ENCODE results near the gene NCKAP5.
A peak's percentile ranks its signal among the peaks of the same experiment; 100 is the strongest.

Gene NCKAP5

DNA sequence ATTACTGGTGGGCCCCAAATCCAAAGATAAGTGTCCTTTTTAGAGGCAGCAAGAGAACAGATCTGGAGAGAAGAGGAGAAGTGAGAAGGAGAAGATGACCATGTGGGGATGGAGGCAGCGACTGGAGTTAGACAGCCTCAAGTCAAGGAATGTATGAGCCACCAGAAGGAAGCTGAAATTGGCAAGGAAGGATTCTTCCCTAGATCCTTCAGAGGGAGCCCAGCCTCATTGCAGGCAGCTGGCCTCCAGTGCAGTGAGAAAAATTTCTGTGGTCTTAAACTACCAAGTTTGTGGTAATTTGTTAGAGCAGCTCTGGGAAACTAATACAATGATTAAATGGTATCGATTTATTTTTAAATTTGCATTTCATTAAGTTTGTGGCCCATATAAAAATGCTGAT is 167.9 kb downstream of the NCKAP5 start:
- FAIRE-seq (no peak), DNase-seq (ENCODE audit: low spot score) (no peak)

DNA sequence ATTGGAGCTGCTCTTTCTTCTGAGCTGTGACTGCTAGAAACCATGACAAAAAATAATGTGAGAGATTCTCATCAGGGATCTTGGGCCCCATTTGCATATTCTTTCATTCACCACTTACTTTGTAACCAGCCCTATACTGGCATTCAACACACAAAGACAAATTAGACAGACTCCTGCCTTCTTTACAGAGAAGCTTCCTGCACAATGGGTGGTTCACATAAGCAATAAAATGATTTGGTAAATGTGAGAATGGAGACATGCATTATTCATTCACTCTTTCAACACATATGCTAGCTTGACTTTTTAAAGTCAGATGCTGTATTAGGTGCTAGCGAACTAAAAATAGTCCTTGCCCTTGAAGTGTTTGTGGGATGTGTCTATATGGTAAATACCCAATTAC is 174.4 kb downstream of the NCKAP5 start:
- DNase-seq (ENCODE audit: low spot score) = no peak
- FAIRE-seq = no peak

DNA sequence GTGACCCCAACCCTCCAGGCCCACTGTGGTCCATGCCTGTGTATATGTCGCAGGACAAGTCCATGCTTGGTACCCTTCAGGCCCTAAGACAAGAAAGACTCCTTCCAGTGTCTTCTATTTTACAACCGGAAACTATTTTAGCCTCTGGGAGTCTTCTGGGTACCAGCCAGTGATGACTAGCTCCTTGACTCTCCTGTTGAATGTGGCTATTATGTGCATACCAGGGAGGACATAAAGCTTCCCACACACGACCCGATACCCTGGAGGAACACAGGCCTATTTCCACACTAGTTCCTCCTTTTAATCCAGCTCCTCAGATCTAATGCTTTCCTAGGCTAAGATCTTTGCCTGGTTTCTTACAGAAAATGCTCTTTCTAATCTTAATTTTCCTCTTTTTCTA is 178.1 kb downstream of the NCKAP5 start:
- DNase-seq (ENCODE audit: low spot score) = no peak
- no peak for FAIRE-seq

DNA sequence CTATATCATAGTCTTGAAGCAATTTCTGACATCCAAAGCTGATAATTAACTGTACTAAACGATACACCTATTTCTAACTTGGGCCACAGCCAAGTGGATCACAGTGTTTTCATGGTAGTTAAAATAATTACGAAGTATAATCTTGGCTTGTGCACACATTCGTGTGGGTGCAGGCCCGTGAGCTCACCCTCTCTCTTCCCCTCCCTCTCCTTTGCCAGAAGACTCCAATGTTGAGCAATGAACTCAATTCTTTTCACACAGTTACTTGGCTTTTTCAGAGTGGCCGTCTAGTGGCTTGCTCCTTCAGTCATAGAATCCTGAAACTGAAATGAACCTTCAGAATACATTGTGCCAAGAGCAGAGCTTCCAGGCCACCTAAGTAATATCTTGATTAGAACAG is 178.7 kb downstream of the NCKAP5 start:
- no peak for FAIRE-seq
- DNase-seq (ENCODE audit: low spot score) = no peak

- DNase-seq (ENCODE audit: low spot score) (no peak), FAIRE-seq (no peak)
Observed at GRCh38 chr2:133382566-133382965, 185.7 kb downstream of the NCKAP5 start.

DNA sequence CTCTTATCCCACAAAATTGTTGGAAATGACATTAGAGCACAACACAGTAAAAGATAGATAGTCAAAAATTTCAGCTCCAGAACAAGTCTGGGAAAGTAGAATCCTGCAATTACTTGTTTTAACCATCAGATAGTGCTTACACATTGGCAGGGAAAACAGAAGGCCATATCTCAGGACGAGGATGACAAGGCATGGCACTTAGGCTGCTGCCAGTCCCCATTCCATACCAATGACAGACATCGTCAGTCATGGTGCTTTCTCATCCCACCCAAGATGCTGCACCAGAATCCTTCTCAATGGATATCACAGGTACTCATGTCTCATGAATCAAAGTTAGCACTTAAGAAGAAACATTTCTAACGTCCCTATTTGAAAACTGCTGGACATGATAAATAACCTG is 187.3 kb downstream of the NCKAP5 start:
- FAIRE-seq (no peak), DNase-seq (ENCODE audit: low spot score) (no peak)

GRCh38 chr2:133378928-133379549 is 189.2 kb downstream of the NCKAP5 start:
- FAIRE-seq (no peak), DNase-seq (ENCODE audit: low spot score) (no peak)

DNA sequence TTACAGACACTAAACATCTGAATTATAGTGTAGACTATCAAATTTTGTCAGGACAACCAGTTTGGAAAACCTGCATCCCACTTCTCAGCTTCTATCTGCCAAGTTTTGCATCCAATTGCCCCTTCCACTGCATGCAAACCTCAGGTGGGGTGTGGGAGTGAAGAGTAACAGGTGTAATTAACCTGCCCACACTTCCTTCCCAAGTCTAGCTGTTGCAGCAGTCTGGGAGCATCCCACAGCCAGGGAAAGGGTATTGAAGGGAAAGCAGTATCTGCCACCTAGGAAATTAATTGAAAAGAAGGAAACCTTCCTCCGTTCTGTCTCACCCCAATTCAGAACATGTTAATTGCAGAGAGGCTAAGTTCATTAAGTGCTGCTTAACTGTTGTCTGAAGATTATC is 189.9 kb downstream of the NCKAP5 start:
- FAIRE-seq = no peak
- no peak for DNase-seq (ENCODE audit: low spot score)

DNA sequence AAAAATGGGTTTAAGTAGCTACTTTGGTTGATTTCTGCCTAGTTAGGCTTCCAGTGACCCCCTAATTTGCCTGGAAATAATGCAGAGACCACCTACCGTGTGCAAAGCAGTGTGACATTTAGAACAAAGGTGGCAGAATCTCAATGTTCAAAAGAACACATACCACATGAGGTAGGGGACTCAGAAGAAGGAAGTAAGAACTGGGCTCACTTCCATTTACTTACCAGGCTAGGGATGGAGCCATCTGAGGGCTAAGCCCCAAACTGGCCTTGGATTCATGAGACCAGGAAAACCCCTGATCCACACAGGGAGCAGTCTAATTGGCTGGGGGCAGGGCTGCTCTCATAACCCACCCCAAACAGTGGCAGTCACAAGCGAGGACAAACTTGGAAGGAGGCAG is 190.7 kb downstream of the NCKAP5 start:
- FAIRE-seq = no peak

DNA sequence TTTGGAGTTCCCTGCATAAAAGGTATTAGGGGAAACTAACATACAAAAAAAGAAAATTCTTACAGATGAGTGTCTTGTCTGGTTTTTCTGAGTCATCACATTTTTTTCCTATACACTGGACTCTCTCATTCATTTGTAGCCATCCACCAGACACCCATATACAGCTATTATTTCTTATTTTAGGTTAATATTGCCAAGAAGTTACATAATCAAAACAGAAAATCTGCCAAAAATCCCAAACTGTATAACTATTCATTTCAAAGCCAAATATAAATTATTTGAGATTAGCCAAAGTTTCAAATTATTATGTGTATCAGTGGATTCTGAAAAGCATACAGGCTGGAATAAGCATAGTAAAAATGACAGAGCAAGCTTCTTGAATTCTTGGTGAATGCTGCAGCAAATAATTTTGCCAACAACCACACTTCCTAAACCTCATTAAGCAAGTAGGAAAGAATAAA is 191.2 kb downstream of the NCKAP5 start:
- DNase-seq (ENCODE audit: low spot score) (no peak), FAIRE-seq (no peak)

More for the DNA sequence above, 190.7 kb downstream of the NCKAP5 start:
- no peak for DNase-seq (ENCODE audit: low spot score)

DNA sequence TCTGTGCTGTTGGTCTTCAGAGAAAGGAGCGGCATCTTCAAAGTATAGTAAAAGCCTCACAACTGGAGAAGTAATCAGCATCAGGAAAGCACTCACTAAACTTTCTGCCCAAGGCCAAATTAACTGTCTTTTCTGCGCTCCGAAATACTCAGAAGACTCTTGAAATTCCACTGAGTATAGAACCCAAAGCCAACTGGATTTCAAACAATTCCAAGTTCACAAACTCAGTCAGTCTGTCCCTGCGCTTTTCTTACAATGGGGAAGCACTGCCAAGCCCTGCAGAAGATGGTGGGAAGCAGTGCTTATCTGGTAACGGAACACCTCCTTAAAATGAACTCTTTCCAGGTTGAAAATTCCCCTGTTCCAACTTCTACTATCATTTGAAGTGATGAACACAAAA is 193.5 kb downstream of the NCKAP5 start:
- no peak for FAIRE-seq
- DNase-seq (ENCODE audit: low spot score) = no peak

GRCh38 chr2:133371286-133371685 is 197.0 kb downstream of the NCKAP5 start:
- FAIRE-seq (no peak), DNase-seq (ENCODE audit: low spot score) (no peak)

- no peak for FAIRE-seq
- no peak for DNase-seq (ENCODE audit: low spot score)
Observed at GRCh38 chr2:133369901-133370658, 198.2 kb downstream of the NCKAP5 start.

DNA sequence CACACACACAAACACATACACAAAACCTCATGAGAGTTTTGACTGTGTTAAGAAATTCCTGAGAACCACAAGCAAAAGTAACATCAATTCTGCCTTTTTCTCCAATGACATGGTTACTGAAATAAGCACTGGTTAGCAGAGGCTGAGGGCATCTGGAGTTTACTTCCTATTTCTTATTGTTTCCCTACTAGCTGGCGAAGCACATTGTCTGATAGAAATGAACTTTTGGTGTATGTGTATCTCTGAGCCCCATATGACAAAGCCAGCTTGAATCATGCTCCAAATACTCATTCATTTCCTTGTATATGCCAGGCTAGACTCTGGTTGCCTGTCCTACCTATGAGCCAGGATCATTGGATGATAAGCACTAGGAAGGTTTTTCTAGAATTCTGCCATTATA is 203.1 kb downstream of the NCKAP5 start:
- no peak for FAIRE-seq

GRCh38 chr2:133364636-133365035 is 203.6 kb downstream of the NCKAP5 start:
- no peak for DNase-seq (ENCODE audit: low spot score)
- no peak for FAIRE-seq

More for the DNA sequence above, 203.1 kb downstream of the NCKAP5 start:
- no peak for DNase-seq (ENCODE audit: low spot score)

DNA sequence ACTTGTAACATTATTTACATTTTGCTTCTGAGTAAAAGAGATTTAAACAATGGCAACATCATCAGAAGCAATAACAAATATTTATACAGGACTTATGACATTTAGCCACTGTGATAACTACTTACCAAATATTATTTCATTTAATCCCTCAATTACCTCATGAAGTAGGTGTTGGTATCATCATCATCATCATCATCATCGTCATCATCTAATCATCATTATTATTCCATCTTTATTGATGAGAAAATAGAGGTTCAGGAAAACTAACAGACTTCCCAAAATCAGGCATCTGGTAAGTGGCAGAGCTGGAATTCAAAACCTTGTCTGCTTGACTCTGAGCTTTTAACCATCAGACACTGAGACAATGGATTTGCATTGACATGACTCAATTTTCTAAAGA is 204.4 kb downstream of the NCKAP5 start:
- DNase-seq (ENCODE audit: low spot score) (no peak), FAIRE-seq (no peak)

DNA sequence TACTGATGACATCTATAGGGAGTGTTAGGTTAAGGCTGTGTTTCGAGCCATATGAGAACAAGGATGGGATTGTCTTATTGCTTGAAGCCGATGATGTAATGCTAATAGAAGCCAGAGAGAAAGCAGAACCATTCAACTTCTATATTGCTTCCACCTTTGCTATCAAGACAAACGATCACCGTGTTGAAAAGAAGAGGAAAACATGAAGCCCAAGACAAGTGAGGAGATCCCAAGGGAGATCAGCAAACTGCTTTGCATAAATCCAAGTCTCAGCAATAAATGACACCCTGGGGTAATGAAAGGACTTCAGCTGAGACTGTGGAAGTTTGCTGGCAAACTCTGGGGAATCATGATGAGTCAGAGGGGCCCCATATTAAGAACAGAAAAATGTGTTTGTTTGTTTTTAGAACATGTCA is 206.2 kb downstream of the NCKAP5 start:
- FAIRE-seq = peak; percentile 5
- DNase-seq (ENCODE audit: low spot score) = peak; percentile 58

DNA sequence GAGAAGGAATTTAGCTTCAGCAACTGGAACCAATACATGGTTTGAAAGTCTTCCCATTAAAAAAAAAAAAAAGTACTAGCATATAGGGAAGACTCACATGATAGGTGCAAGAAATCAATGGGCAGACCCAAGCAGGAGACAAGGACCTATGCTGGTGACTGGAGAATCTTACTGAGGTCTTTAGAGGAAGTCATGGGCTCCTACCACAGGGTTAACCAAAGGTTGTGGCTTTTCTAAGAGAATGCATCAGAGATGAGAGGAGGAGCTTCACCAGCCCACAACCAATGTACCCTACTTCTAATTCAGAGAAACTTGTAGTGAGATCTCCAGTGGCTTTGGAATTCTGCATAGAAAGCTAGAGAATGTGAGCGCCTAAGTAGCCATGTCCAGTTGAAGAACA is 207.4 kb downstream of the NCKAP5 start:
- DNase-seq (ENCODE audit: low spot score) = no peak
- no peak for FAIRE-seq

DNA sequence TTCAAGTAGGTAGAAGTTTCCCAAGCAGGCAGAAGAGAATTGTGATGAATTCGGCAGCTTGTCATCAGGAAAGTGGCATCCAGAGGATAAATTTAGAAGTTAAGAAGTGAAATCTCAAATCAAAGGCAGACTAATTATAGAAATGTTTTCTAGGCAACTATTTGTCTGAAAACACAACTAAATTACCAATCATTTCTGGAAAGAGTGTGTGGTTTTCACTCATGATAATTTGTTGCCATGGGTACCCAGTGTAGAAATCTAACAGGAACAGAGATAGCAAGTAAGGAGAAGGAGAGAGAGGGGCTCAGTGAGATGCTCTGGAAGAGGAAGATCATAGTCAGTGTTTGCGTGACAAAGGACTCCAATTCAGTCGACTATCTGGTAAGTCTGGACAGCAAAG is 208.1 kb downstream of the NCKAP5 start:
- FAIRE-seq (no peak), DNase-seq (ENCODE audit: low spot score) (no peak)

- FAIRE-seq (no peak), DNase-seq (ENCODE audit: low spot score) (no peak)
Observed at GRCh38 chr2:133352719-133353118, 215.5 kb downstream of the NCKAP5 start.

- FAIRE-seq (no peak), DNase-seq (ENCODE audit: low spot score) (no peak)
Observed at GRCh38 chr2:133346654-133347053, 221.6 kb downstream of the NCKAP5 start.

DNA sequence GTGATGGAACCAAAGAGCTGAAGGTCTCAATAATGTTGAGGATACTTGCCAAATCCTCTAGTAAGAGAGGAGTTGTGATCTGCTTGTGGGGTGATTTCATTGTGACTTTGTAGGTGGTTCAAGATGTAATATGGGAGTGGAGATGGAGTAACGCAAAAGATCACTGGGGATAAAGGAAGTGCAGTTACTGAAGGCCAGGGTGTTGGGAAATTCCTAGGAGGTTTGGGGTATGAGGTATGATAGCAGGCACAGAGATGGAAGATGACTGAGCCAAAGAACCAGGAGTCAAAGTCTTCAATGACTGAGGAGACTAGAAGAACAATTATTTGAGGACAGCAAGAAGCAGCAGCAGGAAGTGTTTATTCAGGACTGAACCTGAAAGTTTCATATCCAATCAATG is 222.6 kb downstream of the NCKAP5 start:
- DNase-seq (ENCODE audit: low spot score) = no peak
- no peak for FAIRE-seq

DNA sequence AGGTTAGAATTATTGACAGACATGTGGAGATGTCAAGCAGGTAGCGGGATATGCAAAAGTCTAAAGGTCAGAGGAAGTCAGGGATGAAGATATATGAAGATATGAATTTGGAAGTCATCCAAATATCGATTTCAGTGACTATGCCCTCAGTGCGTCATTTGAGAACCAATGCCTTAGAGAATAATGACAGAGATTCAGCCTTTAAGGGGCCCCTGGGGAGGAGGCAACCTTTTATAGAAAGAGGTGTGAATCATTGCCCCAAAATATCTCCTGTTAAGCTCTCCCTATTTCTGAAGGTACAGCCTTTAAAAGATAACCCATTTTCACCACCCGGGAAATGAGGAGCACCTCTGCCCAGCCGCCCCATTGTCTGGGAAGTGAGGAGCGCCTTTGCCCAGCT is 223.4 kb downstream of the NCKAP5 start:
- no peak for FAIRE-seq

More for the DNA sequence above, 223.4 kb downstream of the NCKAP5 start:
- no peak for DNase-seq (ENCODE audit: low spot score)

All from urothelium cell line (cell line).